Measurements from ENCODE around the gene PTRH1.

The PTRH1 gene

DNA sequence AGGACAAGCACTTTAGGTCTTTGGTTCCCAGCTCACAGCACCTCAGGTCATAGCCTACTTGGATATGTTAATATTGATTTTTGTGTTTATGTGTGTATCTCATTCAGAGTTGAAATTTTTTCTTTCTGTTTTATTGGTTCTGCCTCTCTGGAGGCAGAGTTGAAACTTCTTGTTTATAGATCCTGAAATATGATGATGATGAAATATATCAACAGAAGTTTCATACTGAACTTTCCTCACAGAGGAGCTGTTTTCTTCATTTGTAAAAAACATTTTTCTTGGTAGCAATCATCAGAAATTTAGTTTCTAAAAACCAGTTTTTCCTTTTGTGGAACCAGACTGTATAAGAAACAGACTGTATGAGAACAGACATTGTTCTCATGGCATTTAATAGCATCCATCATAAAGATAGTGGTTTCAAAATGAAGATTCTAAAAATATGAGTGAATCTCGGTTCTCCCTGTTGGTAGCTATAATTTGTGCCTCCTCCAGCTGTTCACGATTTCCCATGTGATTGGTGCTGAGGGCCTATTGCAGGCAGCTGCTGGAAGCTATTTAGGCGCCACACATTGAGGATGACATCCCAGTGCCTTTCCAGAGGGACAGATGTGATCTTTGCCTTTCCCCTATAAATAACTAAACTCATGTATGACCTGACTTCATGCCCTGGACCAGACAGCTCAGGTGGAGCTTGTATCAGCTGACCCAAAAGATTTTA lies 48.2 kb downstream of the PTRH1 start:
- peak overlapping the region; percentile 48 for H3K27ac ChIP-seq
- TF ChIP-seq, protein P1, sequence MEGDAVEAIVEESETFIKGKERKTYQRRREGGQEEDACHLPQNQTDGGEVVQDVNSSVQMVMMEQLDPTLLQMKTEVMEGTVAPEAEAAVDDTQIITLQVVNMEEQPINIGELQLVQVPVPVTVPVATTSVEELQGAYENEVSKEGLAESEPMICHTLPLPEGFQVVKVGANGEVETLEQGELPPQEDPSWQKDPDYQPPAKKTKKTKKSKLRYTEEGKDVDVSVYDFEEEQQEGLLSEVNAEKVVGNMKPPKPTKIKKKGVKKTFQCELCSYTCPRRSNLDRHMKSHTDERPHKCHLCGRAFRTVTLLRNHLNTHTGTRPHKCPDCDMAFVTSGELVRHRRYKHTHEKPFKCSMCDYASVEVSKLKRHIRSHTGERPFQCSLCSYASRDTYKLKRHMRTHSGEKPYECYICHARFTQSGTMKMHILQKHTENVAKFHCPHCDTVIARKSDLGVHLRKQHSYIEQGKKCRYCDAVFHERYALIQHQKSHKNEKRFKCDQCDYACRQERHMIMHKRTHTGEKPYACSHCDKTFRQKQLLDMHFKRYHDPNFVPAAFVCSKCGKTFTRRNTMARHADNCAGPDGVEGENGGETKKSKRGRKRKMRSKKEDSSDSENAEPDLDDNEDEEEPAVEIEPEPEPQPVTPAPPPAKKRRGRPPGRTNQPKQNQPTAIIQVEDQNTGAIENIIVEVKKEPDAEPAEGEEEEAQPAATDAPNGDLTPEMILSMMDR (conservative IDR thresholded peaks at IDR 0.05), result no peak

DNA sequence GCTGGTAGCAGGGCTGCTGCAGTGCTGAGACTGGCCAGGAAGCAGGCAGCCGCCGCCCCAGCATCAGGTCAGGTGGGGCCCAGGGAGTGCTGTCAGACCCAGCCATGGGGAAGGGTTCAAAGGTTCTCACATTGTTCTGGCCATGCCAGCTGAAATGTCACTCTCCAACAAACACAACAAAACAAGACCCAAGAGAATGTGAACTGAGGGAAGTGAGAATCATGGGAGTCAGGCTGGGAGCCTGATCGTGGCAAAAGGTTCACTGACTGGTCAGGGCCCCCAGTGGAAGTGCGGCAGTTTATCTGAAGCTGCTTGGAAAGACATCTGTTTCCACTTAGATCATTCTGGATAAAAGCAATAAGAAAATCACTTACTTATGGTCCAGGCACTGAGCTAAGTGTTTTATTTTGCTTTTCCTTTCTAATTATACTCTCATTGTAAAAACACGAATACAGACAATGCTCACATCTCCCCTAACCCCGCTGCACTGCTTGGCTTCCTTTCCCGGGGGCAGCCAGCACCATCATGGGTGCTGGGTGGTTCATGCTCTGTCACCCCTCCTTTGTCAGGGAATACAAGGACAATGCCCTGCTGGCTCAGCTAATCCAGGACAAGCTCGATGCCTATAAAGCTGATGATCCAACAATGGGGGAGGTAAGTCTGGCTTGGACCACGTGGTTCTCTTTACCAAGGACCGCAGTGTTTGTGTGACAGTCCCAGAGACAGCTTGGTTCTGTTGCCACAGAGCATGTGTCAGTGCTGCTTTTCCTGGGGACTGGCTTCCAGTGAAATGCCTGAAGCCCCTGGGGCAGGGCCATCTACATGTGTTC lies 50.6 kb downstream of the PTRH1 start:
- H3K27ac ChIP-seq, result no peak overlapping the region
- TF ChIP-seq, protein P1 (conservative IDR thresholded peaks at IDR 0.05), result no peak

GRCh38 chr9:127664324-127664677 lies 51.2 kb downstream of the PTRH1 start:
- no peak overlapping the region for H3K27ac ChIP-seq
- TF ChIP-seq, protein P1 (conservative IDR thresholded peaks at IDR 0.05), result no peak

All from VCaP (cell line).